Measurements from ENCODE around the gene ABCG5. TPM values are rescaled to one million over a fixed set of nuclear protein-coding genes. Genes with fewer than 3 reads are reported as not detected.

Gene ABCG5
- total RNA-seq, 4 donors from 2014 or later, result not detected

GRCh38 chr2:43841949-43842865, 3.6 kb upstream of the ABCG5 start:
- no peak overlapping the region for H3K4me3 ChIP-seq
- no peak for TF ChIP-seq POLR2A (IDR thresholded peaks at IDR 0.05)
- no peak for TF ChIP-seq POLR2AphosphoS5 (IDR thresholded peaks at IDR 0.05)
- TF ChIP-seq CTCF (IDR thresholded peaks at IDR 0.05), result no peak
- TF ChIP-seq EP300 (IDR thresholded peaks at IDR 0.05), result no peak
- H3K9me3 ChIP-seq, result no peaks in the 10 kb centered on the region
- no peaks in the 10 kb centered on the region for H3K27me3 ChIP-seq
- no peaks in the 10 kb centered on the region for H3K4me1 ChIP-seq
- no peak for DNase-seq (ENCODE audit: low spot score in 2 of 2)
- no peak overlapping the region for H3K27ac ChIP-seq
- WGBS, result 93% methylated on average over 14 of the region's 14 CpGs
- no peaks in the 10 kb centered on the region for H3K36me3 ChIP-seq

- no peak overlapping the region for H3K4me3 ChIP-seq
- H3K27ac ChIP-seq, result no peak overlapping the region
- H3K4me1 ChIP-seq, result no peaks in the 10 kb centered on the region
- no peak for DNase-seq (ENCODE audit: low spot score in 2 of 2)
- H3K27me3 ChIP-seq, result no peaks in the 10 kb centered on the region
- no peaks in the 10 kb centered on the region for H3K9me3 ChIP-seq
- H3K36me3 ChIP-seq, result no peaks in the 10 kb centered on the region
- no peak for TF ChIP-seq POLR2AphosphoS5 (IDR thresholded peaks at IDR 0.05)
- TF ChIP-seq EP300 (IDR thresholded peaks at IDR 0.05), result no peak
- TF ChIP-seq POLR2A (IDR thresholded peaks at IDR 0.05), result no peak
- TF ChIP-seq CTCF (IDR thresholded peaks at IDR 0.05), result no peak
- WGBS, result 20% methylated on average over 5 of the region's 5 CpGs
Observed at GRCh38 chr2:43840965-43841364, 2.3 kb upstream of the ABCG5 start.

- H3K4me1 ChIP-seq, result no peaks in the 10 kb centered on the region
- no peak overlapping the region for H3K27ac ChIP-seq
- no peak for TF ChIP-seq EP300 (IDR thresholded peaks at IDR 0.05)
- DNase-seq (ENCODE audit: low spot score in 2 of 2), result no peak
- no peaks in the 10 kb centered on the region for H3K27me3 ChIP-seq
- H3K9me3 ChIP-seq, result no peaks in the 10 kb centered on the region
- H3K4me3 ChIP-seq, result no peak overlapping the region
- no peaks in the 10 kb centered on the region for H3K36me3 ChIP-seq
- 85% methylated on average over 14 of the region's 14 CpGs for WGBS
Observed at GRCh38 chr2:43839776-43840564, 1.3 kb upstream of the ABCG5 start.

- no peaks in the 10 kb centered on the region for H3K36me3 ChIP-seq
- no peaks in the 10 kb centered on the region for H3K27me3 ChIP-seq
- H3K27ac ChIP-seq, result no peak overlapping the region
- H3K4me3 ChIP-seq, result no peak overlapping the region
- no peak for DNase-seq (ENCODE audit: low spot score in 2 of 2)
- H3K4me1 ChIP-seq, result no peaks in the 10 kb centered on the region
- H3K9me3 ChIP-seq, result no peaks in the 10 kb centered on the region
- no peak for TF ChIP-seq EP300 (IDR thresholded peaks at IDR 0.05)
- WGBS, result 93% methylated on average over 15 of the region's 21 CpGs
Observed at GRCh38 chr2:43837831-43838559, 644 bp downstream of the ABCG5 start.

GRCh38 chr2:43837033-43837432, 1.6 kb downstream of the ABCG5 start:
- Histone ChIP-seq H3K9me3 (no peaks in the 10 kb centered on the region), H3K36me3 (no peaks in the 10 kb centered on the region), H3K4me1 (peaks cover 6% of the 10 kb centered on the region), H3K4me3 (no peak overlapping the region), H3K27me3 (peaks cover 9% of the 10 kb centered on the region), H3K27ac (no peak overlapping the region)
- DNase-seq (ENCODE audit: low spot score in 2 of 2), result no peak
- TF ChIP-seq POLR2A (IDR thresholded peaks at IDR 0.05), result no peak
- TF ChIP-seq POLR2AphosphoS5 (IDR thresholded peaks at IDR 0.05), result no peak
- TF ChIP-seq CTCF (IDR thresholded peaks at IDR 0.05), result no peak
- TF ChIP-seq EP300 (IDR thresholded peaks at IDR 0.05), result no peak
- 74% methylated on average over 4 of the region's 4 CpGs for WGBS

Data from suprapubic skin (tissue), 4 donors.